ENCODE results near the gene PIK3C2G. TPM values are rescaled to one million over a fixed set of nuclear protein-coding genes. Genes with fewer than 3 reads are reported as not detected.
A peak's percentile ranks its signal among the peaks of the same experiment; 100 is the strongest.
"Not testable (repeated sequence)": the region's sequence is repeated elsewhere in the genome, so short reads cannot be mapped to it uniquely, and the experiment has no call there.

PIK3C2G gene
- total RNA-seq, 1 donor from 2014 or later, result not detected

DNA sequence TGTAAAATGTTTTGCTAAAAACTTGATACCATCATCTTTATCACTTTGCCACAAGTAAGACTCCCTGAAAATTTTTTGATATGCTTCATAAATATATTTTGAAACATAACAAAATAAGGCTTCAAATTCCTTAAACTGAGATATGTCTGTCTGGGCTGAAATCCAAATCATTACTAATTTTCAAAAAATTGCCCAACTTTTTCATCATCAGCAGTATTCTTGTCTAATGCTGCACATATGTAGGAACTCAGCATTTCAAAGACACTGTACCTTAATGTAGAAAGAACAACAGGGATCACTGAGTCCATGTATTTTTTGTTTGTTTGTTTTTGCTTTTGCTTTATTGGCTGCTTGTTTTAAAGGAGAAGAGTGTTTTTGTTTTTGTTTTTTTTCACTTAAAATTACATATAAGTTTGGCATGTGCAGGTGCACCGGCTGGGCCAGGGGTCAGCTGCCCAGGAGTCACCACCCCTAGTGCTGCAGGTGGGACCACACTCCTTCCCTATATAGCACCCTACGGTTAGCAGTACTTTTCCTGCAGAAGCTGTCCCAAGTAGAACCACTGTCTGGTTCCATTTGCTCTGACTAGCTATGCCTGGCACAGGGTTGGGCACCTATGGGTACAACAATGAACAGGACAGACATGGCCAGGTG lies 231.2 kb downstream of the PIK3C2G start:
- no peak for DNase-seq
- intact Hi-C loops (cut with micrococcal nuclease), result no loop called here
- no peak for ATAC-seq

- ATAC-seq, result no peak
- no peak for DNase-seq
- intact Hi-C loops (cut with micrococcal nuclease), result no loop called here
Observed at GRCh38 chr12:18496156-18496555, 234.8 kb downstream of the PIK3C2G start.

DNA sequence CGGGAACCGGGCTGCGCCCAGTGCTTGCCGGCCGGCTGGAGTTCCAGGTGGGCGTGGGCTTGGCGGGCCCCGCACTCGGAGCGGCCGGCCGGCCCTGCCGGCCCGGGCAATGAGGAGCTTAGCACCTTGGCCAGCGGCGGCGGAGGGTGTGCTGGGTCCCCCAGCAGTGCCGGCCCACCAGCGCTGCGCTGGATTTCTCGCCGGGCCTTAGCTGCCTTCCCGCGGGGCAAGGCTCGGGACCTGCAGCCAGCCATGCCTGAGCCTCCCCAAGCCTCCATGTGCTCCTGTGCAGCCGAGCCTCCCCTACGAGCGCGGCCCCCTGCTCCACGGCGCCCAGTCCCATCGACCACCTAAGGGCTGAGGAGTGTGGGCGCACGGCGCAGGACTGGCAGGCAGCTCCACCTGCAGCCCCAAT lies 238.8 kb downstream of the PIK3C2G start:
- not testable (repeated sequence) for DNase-seq, ATAC-seq

DNA sequence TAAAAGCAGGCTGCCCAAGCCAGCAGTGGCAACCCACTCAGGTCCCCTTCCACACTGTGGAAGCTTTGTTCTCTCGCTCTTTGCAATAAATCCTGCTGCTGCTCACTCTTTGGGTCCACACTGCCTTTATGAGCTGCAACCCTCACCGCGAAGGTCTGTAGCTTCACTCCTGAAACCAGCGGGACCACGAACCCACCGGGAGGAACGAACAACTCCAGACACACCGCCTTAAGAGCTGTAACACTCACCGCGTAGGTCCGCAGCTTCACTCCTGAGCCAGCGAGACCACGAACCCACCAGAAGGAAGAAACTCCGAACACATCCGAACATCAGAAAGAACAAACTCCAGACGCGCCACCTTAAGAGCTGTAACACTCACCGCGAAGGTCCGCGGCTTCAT lies 239.4 kb downstream of the PIK3C2G start:
- ATAC-seq; DNase-seq; intact Hi-C loops (cut with micrococcal nuclease): not testable (repeated sequence)

More for the DNA sequence above, 238.8 kb downstream of the PIK3C2G start:
- intact Hi-C loops (cut with micrococcal nuclease), result not testable (repeated sequence)

DNA sequence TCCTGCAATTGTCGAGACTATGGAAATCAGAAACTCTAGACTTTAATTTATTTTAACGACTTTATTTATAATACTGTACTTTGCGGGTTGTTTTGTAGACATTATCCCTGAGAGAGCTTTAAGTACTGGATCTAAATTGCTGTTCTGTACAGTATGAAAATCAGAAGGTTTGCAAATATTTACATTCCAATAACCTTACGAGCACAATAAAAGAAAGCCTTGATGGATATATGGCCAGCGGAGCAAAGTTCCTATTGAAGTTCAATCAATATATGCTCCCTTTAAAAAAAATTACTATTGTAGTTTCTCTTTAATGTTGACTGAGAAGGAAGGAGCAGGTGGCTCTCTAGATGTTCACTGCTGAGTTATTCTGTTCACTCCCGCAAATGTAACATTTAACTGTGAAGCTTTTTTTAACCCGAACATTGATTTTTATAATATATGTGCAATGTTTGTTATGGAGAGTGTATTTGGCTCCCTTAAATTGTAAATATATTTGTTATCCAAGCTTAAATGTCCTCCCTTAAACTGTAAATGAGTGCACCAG lies 241.2 kb downstream of the PIK3C2G start:
- no peak for DNase-seq
- intact Hi-C loops (cut with micrococcal nuclease), result no loop called here
- ATAC-seq, result no peak

DNA sequence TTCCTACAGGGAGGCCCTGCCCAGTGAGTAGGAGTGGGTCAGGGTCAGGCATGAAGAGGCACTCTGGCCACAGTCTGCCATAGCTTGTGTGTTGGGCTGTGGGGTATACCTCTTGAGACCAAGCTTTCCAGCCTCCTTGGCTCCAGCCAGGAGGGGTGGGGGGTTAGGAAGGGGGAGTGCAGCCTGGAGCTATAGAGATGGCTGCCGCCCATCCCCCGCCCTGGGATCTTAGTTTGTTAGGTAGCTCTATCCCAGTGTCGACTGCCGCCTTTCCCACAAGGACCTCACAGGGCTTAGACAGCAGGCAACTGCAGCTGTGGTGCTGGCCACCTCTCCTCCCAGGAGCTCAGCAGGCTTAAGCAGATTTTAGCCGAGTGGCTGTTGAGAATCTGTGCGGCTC lies 260.1 kb downstream of the PIK3C2G start:
- no peak for ATAC-seq
- intact Hi-C loops (cut with micrococcal nuclease), result no loop called here
- no peak for DNase-seq

- DNase-seq (no peak), ATAC-seq (no peak)
- intact Hi-C loops (cut with micrococcal nuclease), result no loop called here
Observed at GRCh38 chr12:18522806-18523205, 261.5 kb downstream of the PIK3C2G start.

- ATAC-seq; intact Hi-C loops (cut with micrococcal nuclease); DNase-seq: not testable (repeated sequence)
Observed at GRCh38 chr12:18542497-18542896, 281.2 kb downstream of the PIK3C2G start.

DNA sequence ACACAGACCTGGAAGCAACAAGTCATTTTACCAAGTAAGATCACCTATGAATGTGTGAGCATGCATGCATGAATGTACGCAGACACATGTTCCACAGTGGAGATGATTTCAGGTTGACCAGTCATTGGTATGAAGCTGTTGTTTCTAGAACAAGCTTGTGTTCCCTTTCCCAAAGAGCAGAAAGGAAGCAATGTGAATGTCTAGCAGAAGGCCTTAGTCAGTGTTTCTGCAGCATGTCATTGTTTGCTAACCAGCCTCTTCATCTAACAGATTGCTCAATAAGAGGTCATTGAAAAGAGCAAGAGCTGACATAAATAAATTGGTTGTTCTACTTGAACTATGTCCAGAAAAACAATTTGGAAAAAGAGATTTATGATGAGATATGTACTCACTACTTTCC lies 285.1 kb downstream of the PIK3C2G start:
- ATAC-seq (no peak), DNase-seq (no peak)
- intact Hi-C loops (cut with micrococcal nuclease), result no loop called here

DNA sequence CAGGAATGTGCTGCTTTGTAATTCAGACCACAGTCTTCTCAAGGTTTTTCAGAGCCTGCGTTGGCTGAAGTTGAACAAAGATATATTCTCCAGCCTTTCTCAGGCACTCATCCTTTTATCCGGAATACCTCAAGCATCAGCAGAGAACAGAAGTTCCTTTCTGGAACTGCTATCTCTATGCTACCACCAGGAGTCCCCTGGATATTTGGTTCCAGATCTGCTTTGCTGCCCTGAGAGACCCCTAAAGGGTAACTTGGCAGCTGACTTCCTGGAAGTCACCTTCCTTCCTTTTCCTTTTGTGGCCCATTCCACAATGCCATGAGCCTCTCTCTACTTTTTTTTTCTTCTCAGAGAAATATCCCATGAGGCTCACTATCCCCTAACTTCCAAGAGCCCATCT lies 288.3 kb downstream of the PIK3C2G start:
- ATAC-seq, result no peak
- intact Hi-C loops (cut with micrococcal nuclease), result no loop called here
- no peak for DNase-seq

DNA sequence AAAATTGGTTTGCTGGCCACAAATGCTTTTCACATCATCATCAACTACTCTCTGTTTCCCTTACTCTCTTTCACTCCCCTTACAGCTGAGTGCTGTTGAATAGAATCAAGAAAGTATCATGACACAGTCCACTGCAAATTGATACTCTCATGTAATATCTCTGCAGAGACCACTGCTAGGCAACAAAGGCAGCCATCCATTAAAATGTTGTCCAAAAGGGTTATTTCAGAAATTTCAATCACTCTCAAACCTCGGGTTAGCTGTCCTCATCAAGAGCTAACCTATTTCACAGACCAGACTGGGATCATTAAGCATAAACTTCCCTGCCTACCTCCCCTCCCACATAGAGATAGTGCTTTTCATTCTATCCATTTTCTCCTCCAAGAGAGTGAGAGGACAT lies 289.8 kb downstream of the PIK3C2G start:
- intact Hi-C loops (cut with micrococcal nuclease), result no loop called here
- no peak for DNase-seq
- ATAC-seq, result no peak

- intact Hi-C loops (cut with micrococcal nuclease), result no loop called here
- ATAC-seq (no peak), DNase-seq (no peak)
Observed at GRCh38 chr12:18551701-18552100, 290.4 kb downstream of the PIK3C2G start.

DNA sequence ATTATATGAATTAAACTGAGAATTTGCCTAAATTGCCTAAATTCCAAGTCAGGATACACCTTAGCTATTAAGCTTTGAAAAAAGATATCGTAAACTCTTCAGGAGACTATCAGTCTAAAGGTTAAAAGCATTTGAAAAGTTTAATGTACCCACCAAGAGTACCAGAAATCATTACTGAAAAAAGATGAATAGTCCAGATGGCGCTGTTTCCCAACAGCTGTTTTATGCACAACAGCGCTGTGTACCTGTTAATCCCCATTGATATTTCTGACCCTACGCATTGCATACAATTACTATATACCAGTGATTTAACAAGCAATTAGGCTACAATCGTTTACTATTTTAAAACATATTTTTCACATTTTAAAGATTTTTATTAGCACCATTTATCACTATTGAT lies 291.5 kb downstream of the PIK3C2G start:
- intact Hi-C loops (cut with micrococcal nuclease), result no loop called here
- ATAC-seq, result peak; percentile 48
- DNase-seq, result no peak

DNA sequence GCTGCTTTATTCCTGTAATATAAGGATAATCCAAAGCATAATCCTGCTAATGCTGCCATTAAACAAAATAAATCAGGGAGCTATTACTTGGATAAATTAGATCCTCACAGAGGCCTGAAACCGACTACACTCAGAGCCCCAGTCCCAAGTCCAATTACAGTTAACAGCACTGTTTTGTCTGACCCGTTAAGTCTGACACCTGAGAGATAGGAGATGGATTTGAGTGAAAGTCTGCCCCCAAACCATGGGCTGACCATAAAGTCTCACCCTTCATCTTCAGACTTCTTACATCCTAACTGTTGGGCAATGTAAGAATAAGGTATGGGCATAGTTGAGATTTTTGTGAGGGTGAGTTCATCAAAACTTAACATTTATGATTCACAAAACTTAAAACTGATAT lies 294.8 kb downstream of the PIK3C2G start:
- intact Hi-C loops (cut with micrococcal nuclease), result no loop called here
- ATAC-seq (no peak), DNase-seq (no peak)

- ATAC-seq (no peak), DNase-seq (no peak)
- intact Hi-C loops (cut with micrococcal nuclease), result no loop called here
Observed at GRCh38 chr12:18559242-18559641, 297.9 kb downstream of the PIK3C2G start.

- no peak for DNase-seq
- no peak for ATAC-seq
- intact Hi-C loops (cut with micrococcal nuclease), result no loop called here
Observed at GRCh38 chr12:18562531-18562930, 301.2 kb downstream of the PIK3C2G start.

DNA sequence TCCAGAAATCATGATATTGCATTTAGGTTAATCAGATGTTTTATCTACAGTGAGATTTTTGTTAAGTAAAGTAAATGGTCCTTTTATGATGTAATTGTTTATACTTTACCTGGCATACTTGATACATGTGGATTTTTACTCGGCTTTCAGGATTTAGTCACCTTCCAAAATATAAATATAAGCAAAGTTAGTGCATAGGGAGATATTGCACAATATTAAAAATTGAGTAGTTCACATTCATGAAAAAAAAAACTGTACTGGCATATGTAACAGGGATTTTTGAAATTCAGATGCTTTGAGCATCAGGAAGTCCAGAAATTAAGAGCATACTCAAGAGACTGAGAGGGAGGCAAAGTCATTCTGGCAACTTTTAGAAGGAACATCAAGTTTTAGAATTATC lies 303.0 kb downstream of the PIK3C2G start:
- DNase-seq, result no peak
- ATAC-seq, result no peak
- intact Hi-C loops (cut with micrococcal nuclease), result no loop called here

GRCh38 chr12:18567787-18568186 lies 306.5 kb downstream of the PIK3C2G start:
- no peak for DNase-seq
- intact Hi-C loops (cut with micrococcal nuclease), result no loop called here
- ATAC-seq, result no peak

DNA sequence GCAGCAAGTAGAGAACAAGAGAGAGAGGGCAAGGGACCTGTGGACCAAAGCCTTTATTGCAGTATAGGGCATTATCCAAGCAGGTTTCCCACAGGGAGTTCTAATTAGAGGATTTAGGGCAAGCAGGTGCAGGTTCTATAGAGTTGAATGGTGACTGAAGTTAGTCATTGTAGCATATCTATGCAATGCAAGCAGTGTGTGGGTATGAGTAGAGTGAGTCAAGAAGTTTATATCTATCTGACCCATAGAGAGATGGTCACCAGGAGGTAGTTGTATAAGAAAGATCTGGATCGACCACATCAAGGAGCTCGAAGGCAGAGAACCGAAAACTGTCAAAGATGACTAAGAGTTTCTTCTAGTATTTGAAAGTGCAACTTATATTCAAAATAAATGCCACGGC lies 309.2 kb downstream of the PIK3C2G start:
- ATAC-seq (no peak), DNase-seq (no peak)
- intact Hi-C loops (cut with micrococcal nuclease), result no loop called here

- intact Hi-C loops (cut with micrococcal nuclease), result no loop called here
- ATAC-seq, result no peak
- no peak for DNase-seq
Observed at GRCh38 chr12:18576104-18576626, 314.8 kb downstream of the PIK3C2G start.

DNA sequence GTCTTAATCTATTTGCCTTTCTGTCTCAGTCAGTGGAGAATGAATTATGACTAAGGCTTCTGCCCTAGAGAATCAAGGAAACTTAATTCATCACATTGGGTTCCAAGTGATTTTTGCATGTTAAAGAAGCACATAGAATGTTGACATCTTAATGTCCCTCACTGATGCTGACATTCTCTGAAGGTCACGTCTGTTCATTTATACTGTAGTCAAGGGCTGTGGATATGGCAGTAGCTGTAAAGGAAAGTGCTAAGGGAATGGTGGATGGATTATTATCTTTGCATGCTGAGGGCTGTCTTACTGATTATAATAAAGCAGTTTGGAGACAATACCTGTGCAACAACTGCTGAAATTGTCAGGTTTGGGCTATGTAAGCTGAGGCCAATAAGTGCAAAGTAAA lies 315.3 kb downstream of the PIK3C2G start:
- ATAC-seq, result no peak
- DNase-seq, result no peak
- intact Hi-C loops (cut with micrococcal nuclease), result no loop called here
